Panc1 (cell line): ENCODE measurements around the gene MTFMT. TPM values are rescaled to one million over a fixed set of nuclear protein-coding genes. Genes with fewer than 3 reads are reported as not detected.

Experiments used
- ATAC-seq: fragments of 200-7000 bp; cut with Tn5 transposase; 2 replicates; pipeline ENCODE4 v1.9.1; 2020; ENCODE audit warnings: mild to moderate bottlenecking, moderate library complexity
- BruUV-seq: library from RNA; stranded (reverse); fragments of 400-500 nt; replicated peaks from 2 replicates; lab custom pipeline; 2021; lab: Mats Ljungman, UMichigan
- CTCF ChIA-PET: fragments of 300-600 bp; sonication (Branson Sonifier 250); formaldehyde crosslinking; loops from one replicate; lab custom pipeline; 2022; ENCODE audit warnings: antibody characterized with exemption; lab: Charles Lee
- POLR2A ChIA-PET: fragments of 300-600 bp; sonication (Branson Sonifier 250); formaldehyde crosslinking; loops from one replicate; lab custom pipeline; 2022; ENCODE audit warnings: antibody characterized with exemption; lab: Charles Lee
- DNase-seq: peaks from one replicate; pipeline ENCODE4 v3.0.0-alpha.2; 2010; ENCODE audit warnings: low read depth, low spot score
- H3K27ac ChIP-seq: 2 replicates; pipeline ENCODE4 v1.5.1; 2011; ENCODE audit warnings: mild to moderate bottlenecking, low read length, inconsistent platforms
- H3K27me3 ChIP-seq: fragments of 200-500 bp; sonication (Bioruptor generic); 2 replicates; pipeline ENCODE4 v1.6.0; 2014; ENCODE audit warnings: low read length, inconsistent platforms; ENCODE audit not compliant: control insufficient read depth, insufficient read depth
- H3K36me3 ChIP-seq: fragments of 200-500 bp; sonication (Bioruptor generic); 2 replicates; pipeline ENCODE4 v1.5.1; 2014; ENCODE audit warnings: inconsistent platforms, mild to moderate bottlenecking, low read length, moderate library complexity; ENCODE audit not compliant: control insufficient read depth, insufficient read depth
- H3K4me1 ChIP-seq: 2 replicates; pipeline ENCODE4 v1.5.1; 2011; ENCODE audit warnings: inconsistent platforms, mild to moderate bottlenecking, low read length, moderate library complexity; ENCODE audit not compliant: control insufficient read depth, insufficient read depth
- H3K4me3 ChIP-seq, 2 experiments: 2 replicates each; pipeline ENCODE4 v1.5.1; 2011 to 2012; ENCODE audit warnings: low read depth in 2 of 2, low read length in 2 of 2, mild to moderate bottlenecking in 2 of 2, inconsistent platforms in 1 of 2, moderate library complexity in 1 of 2
- H3K9me3 ChIP-seq: fragments of 200-500 bp; sonication (Bioruptor generic); 2 replicates; pipeline ENCODE4 v1.5.1; 2014; ENCODE audit warnings: low read depth, mild to moderate bottlenecking, inconsistent platforms, low read length, moderate library complexity; ENCODE audit not compliant: control insufficient read depth, insufficient read depth
- SIN3A ChIP-seq: IDR thresholded peaks from 2 replicates; pipeline ENCODE4 v1.6.1; 2012; ENCODE audit warnings: low read depth, mild to moderate bottlenecking, low read length, moderate library complexity, borderline replicate concordance; ENCODE audit not compliant: insufficient read depth
- TCF7L2 ChIP-seq: IDR thresholded peaks from 2 replicates; pipeline ENCODE4 v1.6.1; 2011; ENCODE audit warnings: mild to moderate bottlenecking, low read depth, low read length, inconsistent platforms
- in situ Hi-C: cut with HindIII; loops from 2 replicates; pipeline ENCODE4 v1.10.0; 2016; ENCODE audit warnings: low sequenced_read_pairs, low pct_unique_long_range_greater_than_20kb
- intact Hi-C: fragments of 100-400 bp; cut with micrococcal nuclease; formaldehyde crosslinking; loops from one replicate; pipeline ENCODE4 v1.10.0; 2022; ENCODE audit not compliant: unreplicated experiment
- total RNA-seq: library from RNA; stranded (reverse); gene quantifications from one replicate; pipeline ENCODE4 v1.2.1, GENCODE V29; 2021; ENCODE audit not compliant: unreplicated experiment
- TF ChIP-seq, protein P1 (sequence below), 2 experiments: IDR thresholded peaks; 2 replicates each; pipeline ENCODE4 v1.6.1; 2011 to 2012; ENCODE audit warnings: low read depth in 2 of 2, control low read depth in 1 of 2, low read length in 1 of 2, mild to moderate bottlenecking in 1 of 2, moderate library complexity in 1 of 2; ENCODE audit not compliant: insufficient read depth in 1 of 2

Gene MTFMT
- total RNA-seq, 1 experiment from 2014 or later = 19.4 TPM

DNA sequence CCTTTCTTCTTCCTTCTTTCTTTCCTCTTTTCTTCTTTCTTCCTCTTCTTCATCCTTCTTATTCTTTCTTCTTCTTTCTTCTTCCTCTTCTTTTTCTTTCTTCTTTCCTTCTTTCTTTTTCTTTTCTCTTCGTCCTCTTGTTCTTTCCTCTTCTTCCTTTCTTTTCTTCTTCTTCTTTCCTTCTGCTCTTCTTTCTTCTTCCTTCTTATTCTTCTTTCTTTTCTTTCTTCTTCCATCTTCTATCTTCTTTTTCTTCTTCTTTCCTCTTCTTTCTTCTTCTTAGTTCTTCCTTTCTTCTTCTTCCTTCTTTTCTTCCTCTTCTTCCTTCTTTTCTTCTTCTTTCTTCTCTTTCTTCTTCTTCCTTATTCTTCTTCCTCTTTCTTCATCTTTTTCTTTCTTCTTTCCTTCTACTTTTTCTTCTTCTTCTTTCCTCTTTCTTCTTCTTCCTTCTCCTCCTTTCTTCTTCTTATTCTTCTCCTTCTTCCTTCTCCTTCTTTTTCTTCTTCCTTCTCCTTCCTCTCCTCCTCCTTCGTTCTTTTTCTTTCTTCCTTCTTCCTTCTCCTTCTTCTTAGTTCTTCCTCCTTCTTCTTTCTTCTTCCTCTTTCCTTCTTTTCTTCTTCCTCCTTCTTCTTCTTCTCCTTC is 77.5 kb downstream of the MTFMT start:
- H3K4me1 ChIP-seq = no peaks in the 10 kb centered on the region
- no peak for DNase-seq
- intact Hi-C loops (no loop called here), in situ Hi-C loops (no loop called here)
- POLR2A ChIA-PET = no interaction called here
- ATAC-seq = no peak
- no peaks in the 10 kb centered on the region for H3K9me3 ChIP-seq
- H3K4me3 ChIP-seq = no peak overlapping the region
- H3K27ac ChIP-seq = no peak overlapping the region
- no TSS peak for BruUV-seq
- TF ChIP-seq, protein P1, sequence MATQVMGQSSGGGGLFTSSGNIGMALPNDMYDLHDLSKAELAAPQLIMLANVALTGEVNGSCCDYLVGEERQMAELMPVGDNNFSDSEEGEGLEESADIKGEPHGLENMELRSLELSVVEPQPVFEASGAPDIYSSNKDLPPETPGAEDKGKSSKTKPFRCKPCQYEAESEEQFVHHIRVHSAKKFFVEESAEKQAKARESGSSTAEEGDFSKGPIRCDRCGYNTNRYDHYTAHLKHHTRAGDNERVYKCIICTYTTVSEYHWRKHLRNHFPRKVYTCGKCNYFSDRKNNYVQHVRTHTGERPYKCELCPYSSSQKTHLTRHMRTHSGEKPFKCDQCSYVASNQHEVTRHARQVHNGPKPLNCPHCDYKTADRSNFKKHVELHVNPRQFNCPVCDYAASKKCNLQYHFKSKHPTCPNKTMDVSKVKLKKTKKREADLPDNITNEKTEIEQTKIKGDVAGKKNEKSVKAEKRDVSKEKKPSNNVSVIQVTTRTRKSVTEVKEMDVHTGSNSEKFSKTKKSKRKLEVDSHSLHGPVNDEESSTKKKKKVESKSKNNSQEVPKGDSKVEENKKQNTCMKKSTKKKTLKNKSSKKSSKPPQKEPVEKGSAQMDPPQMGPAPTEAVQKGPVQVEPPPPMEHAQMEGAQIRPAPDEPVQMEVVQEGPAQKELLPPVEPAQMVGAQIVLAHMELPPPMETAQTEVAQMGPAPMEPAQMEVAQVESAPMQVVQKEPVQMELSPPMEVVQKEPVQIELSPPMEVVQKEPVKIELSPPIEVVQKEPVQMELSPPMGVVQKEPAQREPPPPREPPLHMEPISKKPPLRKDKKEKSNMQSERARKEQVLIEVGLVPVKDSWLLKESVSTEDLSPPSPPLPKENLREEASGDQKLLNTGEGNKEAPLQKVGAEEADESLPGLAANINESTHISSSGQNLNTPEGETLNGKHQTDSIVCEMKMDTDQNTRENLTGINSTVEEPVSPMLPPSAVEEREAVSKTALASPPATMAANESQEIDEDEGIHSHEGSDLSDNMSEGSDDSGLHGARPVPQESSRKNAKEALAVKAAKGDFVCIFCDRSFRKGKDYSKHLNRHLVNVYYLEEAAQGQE (IDR thresholded peaks at IDR 0.05; ENCODE audit: insufficient read depth in 1 of 2, low read depth in 2 of 2, low read length in 1 of 2) = no peak
- TF ChIP-seq TCF7L2 = no peak
- TF ChIP-seq SIN3A = no peak
- CTCF ChIA-PET = no interaction called here
- no peaks in the 10 kb centered on the region for H3K36me3 ChIP-seq
- H3K27me3 ChIP-seq = no peaks in the 10 kb centered on the region

Other genes starting within 250 kb of the MTFMT start
- gene PIF1, start 204.0 kb downstream of the MTFMT start, total RNA-seq = 38.6 TPM
- 11.1 TPM for gene PLEKHO2, start 187.7 kb downstream of the MTFMT start, total RNA-seq
- 6.8 TPM for gene ANKDD1A, start 117.7 kb downstream of the MTFMT start, total RNA-seq
- 124 TPM for gene SPG21, start 39.7 kb downstream of the MTFMT start, total RNA-seq
- gene SLC51B, start 15.7 kb upstream of the MTFMT start, total RNA-seq = 0.51 TPM
- 0.67 TPM for gene RASL12, start 38.4 kb upstream of the MTFMT start, total RNA-seq
- gene KBTBD13, start 47.1 kb upstream of the MTFMT start, total RNA-seq = not detected
- 1.7 TPM for gene UBAP1L, start 85.6 kb upstream of the MTFMT start, total RNA-seq
- 19.7 TPM for gene PDCD7, start 104.2 kb upstream of the MTFMT start, total RNA-seq
- gene CLPX, start 155.7 kb upstream of the MTFMT start, total RNA-seq = 49.9 TPM
- gene CILP, start 181.8 kb upstream of the MTFMT start, total RNA-seq = 0.08 TPM